GM21367 (cell line): ENCODE results near the gene BRME1.

Experiments used
- ATAC-seq: cut with Tn5 transposase; IDR thresholded peaks from one replicate; pipeline ENCODE4 v1.9.1; 2021; ENCODE audit not compliant: unreplicated experiment

The BRME1 gene

GRCh38 chr19:13888281-13888680 lies 17.6 kb downstream of the BRME1 start:
- ATAC-seq: no peak

DNA sequence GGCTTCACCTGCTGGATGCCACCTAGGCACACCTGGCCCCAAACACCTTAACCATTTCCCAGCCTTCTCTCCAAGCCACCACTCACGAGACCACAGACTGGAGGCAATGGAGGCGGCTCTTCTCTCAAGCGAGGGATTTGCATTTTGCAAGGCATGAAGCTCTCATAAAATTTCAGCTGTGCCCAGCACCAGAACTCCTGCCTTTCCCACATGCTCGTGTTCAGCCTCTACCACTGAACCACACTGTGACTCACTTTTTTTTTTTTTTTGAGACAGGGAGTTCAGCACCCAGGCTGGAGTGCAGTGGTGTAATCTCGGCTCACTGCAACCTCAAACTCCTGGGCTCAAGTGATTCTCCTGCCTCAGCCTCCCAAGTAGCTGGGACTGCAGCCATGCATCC lies 18.4 kb downstream of the BRME1 start:
- ATAC-seq: no peak

GRCh38 chr19:13887018-13887436 lies 18.9 kb downstream of the BRME1 start:
- ATAC-seq: no peak

DNA sequence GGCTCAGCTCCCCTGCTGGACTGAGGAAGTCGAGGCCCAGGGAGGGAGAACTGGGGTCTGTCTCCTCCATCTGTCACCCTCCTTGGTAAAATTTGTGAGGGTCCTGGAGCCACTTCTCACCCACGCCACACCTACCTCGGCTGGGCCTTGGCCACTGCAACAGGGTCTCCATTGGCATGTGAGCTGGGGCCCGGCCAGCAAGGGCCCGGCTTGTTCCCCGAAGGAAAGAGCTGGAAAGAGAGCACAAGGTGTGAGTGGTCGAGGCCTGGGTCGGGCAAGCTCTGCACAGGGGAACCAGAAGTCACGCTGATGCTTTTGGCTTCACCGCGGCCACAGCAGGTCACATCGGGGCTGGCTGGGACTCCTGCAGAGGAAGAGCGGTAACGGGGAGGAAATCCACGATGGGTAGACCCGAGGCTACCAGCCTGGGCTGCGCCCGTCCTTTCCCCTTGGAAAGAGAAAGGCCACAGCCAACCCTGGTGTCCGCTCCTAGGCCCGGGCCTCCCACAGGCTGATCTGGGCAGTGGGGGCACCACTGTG lies 20.0 kb downstream of the BRME1 start:
- no peak for ATAC-seq

DNA sequence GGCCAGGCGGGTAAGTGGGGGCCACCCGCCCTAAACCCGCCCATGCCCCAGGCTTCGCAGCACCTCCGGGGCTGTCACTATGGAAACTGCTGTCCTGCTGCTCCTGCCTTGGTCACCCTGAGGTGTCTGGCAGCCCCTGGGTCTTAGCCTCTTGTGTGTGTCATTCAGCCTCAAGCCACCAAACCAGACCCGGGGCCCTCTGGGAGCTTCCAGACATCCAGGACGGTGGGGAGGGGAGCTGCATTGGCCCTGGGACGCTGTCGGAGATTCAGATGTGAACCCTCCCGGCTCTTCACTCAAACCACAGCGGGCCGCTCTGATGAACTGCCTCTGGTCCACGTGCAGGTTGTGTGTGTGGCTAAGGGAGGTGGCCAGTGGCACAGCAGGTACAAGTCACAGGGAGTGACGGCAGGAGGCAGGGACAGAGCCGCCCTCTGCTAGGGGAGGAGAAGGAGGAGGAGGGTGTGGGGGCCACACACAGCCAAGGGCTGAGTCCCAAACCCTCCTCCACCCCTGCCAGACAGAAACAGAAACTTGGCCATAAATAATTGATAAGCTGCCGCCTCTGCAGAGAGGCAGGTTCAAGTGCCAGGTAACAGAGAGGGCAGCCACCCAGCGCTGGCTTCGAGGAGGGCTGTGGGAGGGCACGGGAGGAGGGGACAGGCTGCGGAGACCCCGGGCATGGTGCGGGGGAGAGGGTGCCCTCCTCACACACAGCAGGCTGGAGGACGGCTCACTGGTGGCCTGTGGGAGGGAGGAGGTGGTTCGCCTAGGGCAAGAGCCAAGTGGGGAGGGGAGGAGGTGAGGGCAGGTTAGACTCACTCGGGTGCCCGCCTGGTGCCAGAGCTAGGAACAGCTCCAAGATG lies 21.0 kb downstream of the BRME1 start:
- no peak for ATAC-seq

- no peak for ATAC-seq
These were observed 22.3 kb downstream of the BRME1 start for GRCh38 chr19:13883516-13884064.

- no peak for ATAC-seq
These were observed 23.1 kb downstream of the BRME1 start for GRCh38 chr19:13882836-13883235.

- no peak for ATAC-seq
These were observed 23.5 kb downstream of the BRME1 start for GRCh38 chr19:13882419-13882795.

DNA sequence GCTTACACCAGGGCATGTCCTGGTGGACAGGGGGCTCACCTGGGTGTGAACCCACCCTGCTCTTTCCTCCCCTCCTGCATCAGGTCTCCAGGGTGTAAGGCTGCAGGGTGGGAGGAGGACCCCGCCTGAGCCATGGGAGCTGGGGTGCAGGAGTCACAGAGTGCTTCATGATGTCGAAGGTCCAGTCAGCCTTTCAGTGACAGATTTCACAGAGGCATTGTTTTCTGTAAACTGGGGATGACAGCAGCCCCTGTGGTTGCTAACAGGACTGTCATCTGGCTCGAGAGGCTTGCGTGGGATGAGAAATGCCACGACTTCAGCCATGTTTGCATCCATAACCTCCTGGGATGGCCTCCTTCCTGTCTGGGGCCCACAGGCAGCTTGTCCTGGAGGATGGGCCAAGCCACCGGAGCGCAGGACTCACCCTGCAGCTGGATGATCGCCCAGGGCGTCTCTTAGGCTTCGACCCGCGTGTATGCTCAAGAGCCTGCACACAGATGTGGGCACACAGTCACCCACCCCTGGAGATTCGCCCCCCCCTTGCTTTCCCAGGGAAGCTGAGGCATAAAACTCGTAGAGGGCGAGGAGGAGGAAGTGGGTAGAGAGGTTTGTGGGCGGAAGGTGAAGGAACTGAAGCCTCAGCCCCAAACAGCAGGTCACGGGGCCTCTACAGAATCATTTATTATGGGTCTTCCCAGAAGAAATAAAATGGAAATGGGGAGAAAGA lies 24.1 kb downstream of the BRME1 start:
- ATAC-seq: no peak

- ATAC-seq: no peak
These were observed 24.6 kb downstream of the BRME1 start for GRCh38 chr19:13881251-13881691.

GRCh38 chr19:13880059-13881043 lies 25.6 kb downstream of the BRME1 start:
- peak; percentile 65 for ATAC-seq

- no peak for ATAC-seq
These were observed 28.6 kb downstream of the BRME1 start for GRCh38 chr19:13877303-13877702.

GRCh38 chr19:13876834-13877233 lies 29.1 kb downstream of the BRME1 start, which contains the start of gene NANOS3:
Gene NANOS3 (plus strand): TSS chr19:13877134. CDS start chr19:13877249, 115 bp downstream.
- ATAC-seq: no peak

DNA sequence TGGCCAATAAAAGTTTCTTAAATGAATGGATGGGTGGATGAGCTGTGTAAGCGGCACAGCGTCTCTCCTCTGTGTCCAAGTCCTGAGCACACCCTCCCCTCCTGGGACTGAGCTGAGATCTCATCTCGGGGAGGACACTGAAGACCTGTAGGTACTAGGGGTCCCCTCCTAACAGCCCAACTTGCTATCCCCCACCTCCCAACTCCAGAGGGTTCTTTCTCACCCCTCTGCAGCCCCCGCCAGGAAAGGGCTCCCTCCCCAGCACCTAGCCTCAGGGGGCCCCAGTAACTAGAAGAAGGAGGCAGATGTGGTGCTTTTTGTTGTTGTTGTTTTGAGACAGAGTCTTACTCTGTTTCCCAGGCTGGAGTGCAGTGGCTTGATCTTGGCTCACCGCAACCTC lies 30.1 kb downstream of the BRME1 start:
- no peak for ATAC-seq

- no peak for ATAC-seq
These were observed 31.9 kb downstream of the BRME1 start for GRCh38 chr19:13873834-13874515.

DNA sequence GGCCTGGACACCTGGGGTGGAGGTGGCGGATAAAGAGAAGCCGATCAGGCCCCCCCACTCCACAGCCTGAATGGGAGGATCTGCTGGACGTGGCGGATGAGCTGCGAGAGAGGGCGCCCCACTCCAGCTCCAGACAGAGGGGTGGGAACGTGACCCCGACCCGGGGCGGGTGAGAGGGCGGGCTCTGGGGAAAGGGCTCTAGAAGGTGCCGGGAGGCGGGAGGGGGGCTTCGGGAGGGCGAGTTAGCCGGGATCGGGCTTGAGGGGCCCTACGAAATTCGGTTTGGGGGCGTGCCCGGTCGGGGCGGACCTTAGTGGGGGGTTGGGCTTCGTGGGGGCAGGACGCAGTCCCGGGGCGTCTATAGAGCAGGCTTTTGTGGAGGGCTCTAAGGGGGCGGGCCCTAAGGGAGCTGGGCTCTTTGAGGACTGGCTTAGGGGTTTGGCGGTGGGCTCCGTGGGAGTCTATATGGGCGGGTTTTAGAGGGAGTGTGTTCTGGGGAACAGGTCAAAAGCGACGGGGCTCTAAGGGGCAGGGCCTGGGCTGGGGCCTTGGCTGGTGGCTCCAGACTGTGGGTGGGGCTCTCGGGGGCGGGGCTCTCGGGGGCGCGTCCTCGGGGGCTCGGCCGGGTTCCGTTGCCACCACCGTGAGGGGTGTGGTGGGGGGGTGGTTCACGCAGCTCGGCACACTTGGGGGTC lies 33.1 kb downstream of the BRME1 start:
- no peak for ATAC-seq

GRCh38 chr19:13872339-13872694 lies 33.6 kb downstream of the BRME1 start:
- ATAC-seq: no peak

- no peak for ATAC-seq
These were observed 35.0 kb downstream of the BRME1 start for GRCh38 chr19:13870873-13871272.

- no peak for ATAC-seq
These were observed 36.6 kb downstream of the BRME1 start for GRCh38 chr19:13869281-13869680.
